HEK293 (cell line): ENCODE data around the gene GDPD5.

ENCODE experiments used
- CTCF ChIA-PET: fragments of 350-600 bp; formaldehyde crosslinking; extraction: SDS; loops from one replicate; lab custom pipeline; 2021; ENCODE audit warnings: antibody characterized with exemption; lab: Yijun Ruan, JAX
- POLR2A ChIA-PET: fragments of 300-600 bp; formaldehyde crosslinking; extraction: SDS; loops from one replicate; lab custom pipeline; 2020; ENCODE audit warnings: antibody characterized with exemption, inconsistent platforms; lab: Yijun Ruan, JAX
- H3K27ac ChIP-seq: fragments of 200-500 bp; sonication (Bioruptor generic); 2 replicates; pipeline ENCODE4 v1.5.1; 2014; ENCODE audit warnings: low read depth, low read length, control low read depth, inconsistent platforms; ENCODE audit errors: extremely low read depth
- H3K36me3 ChIP-seq, 2 experiments: fragments of 200-500 bp in 1 of 2; sonication (Bioruptor generic) in 1 of 2; 1 replicate in 1 of 2; 2 replicates in 1 of 2; pipeline ENCODE4 v1.5.1; 2014 to 2017; ENCODE audit warnings: inconsistent platforms in 2 of 2, low read length in 2 of 2; ENCODE audit not compliant: control insufficient read depth in 2 of 2, insufficient read depth in 1 of 2
- H3K4me1 ChIP-seq: fragments of 200-500 bp; sonication (Bioruptor generic); 2 replicates; pipeline ENCODE4 v1.5.1; 2014; ENCODE audit warnings: mild to moderate bottlenecking, low read length, inconsistent platforms; ENCODE audit not compliant: control insufficient read depth, insufficient read depth
- H3K4me3 ChIP-seq: 2 replicates; pipeline ENCODE4 v1.5.1; 2011; ENCODE audit warnings: low read depth, mild to moderate bottlenecking, control low read depth, low read length, moderate library complexity
- H3K9me3 ChIP-seq: fragments of 200-500 bp; sonication (Bioruptor generic); 2 replicates; pipeline ENCODE4 v1.5.1; 2014; ENCODE audit warnings: low read depth, low read length, inconsistent platforms; ENCODE audit not compliant: control insufficient read depth, insufficient read depth
- GLIS1 ChIP-seq: fragments of 450-650 bp; formaldehyde crosslinking; IDR thresholded peaks from 2 replicates; pipeline ENCODE4 v1.5.1; 2016; ENCODE audit warnings: missing biosample characterization, missing genetic modification characterization
- HOXA7 ChIP-seq: sonication (generic); formaldehyde crosslinking; IDR thresholded peaks from 2 replicates; pipeline ENCODE4 v1.8.1; 2022; ENCODE audit warnings: missing genetic modification reagents, borderline replicate concordance
- KLF17 ChIP-seq: fragments of 450-650 bp; formaldehyde crosslinking; IDR thresholded peaks from 2 replicates; pipeline ENCODE4 v1.5.1; 2016; ENCODE audit warnings: missing biosample characterization, missing genetic modification characterization
- ZIC2 ChIP-seq: fragments of 450-650 bp; formaldehyde crosslinking; IDR thresholded peaks from 2 replicates; pipeline ENCODE4 v1.5.1; 2016; ENCODE audit warnings: missing biosample characterization, missing genetic modification characterization
- ZNF19 ChIP-seq: fragments of 450-650 bp; formaldehyde crosslinking; IDR thresholded peaks from 2 replicates; pipeline ENCODE4; 2016; ENCODE audit warnings: missing biosample characterization, missing genetic modification characterization, low read depth
- ZNF202 ChIP-seq: fragments of 450-650 bp; formaldehyde crosslinking; IDR thresholded peaks from 2 replicates; pipeline ENCODE4 v1.5.1; 2016; ENCODE audit warnings: missing biosample characterization, missing genetic modification characterization, borderline replicate concordance
- ZNF311 ChIP-seq: fragments of 450-650 bp; formaldehyde crosslinking; IDR thresholded peaks from 2 replicates; pipeline ENCODE4 v1.5.1; 2017; ENCODE audit warnings: missing biosample characterization, missing genetic modification characterization, borderline replicate concordance
- ZNF335 ChIP-seq: fragments of 450-650 bp; formaldehyde crosslinking; conservative IDR thresholded peaks from 2 replicates; pipeline ENCODE4 v1.5.1; 2016; ENCODE audit warnings: missing biosample characterization, missing genetic modification characterization
- ZNF394 ChIP-seq: fragments of 450-650 bp; formaldehyde crosslinking; IDR thresholded peaks from 2 replicates; pipeline ENCODE4 v1.5.1; 2016; ENCODE audit warnings: missing biosample characterization, missing genetic modification characterization, mild to moderate bottlenecking, moderate library complexity, borderline replicate concordance
- ZNF433 ChIP-seq: fragments of 450-650 bp; formaldehyde crosslinking; IDR thresholded peaks from 2 replicates; pipeline ENCODE4 v1.5.1; 2016; ENCODE audit warnings: missing biosample characterization, missing genetic modification characterization, low read depth
- ZNF596 ChIP-seq: fragments of 450-650 bp; IDR thresholded peaks from 2 replicates; pipeline ENCODE4 v1.5.0; 2018; ENCODE audit warnings: missing biosample characterization, mild to moderate bottlenecking, missing genetic modification characterization, moderate library complexity
- ZNF624 ChIP-seq: fragments of 450-650 bp; formaldehyde crosslinking; IDR thresholded peaks from 2 replicates; pipeline ENCODE4 v1.5.1; 2017; ENCODE audit warnings: missing biosample characterization, missing genetic modification characterization
- ZNF639 ChIP-seq: fragments of 450-650 bp; formaldehyde crosslinking; IDR thresholded peaks from 2 replicates; pipeline ENCODE4 v1.5.1; 2016; ENCODE audit warnings: missing biosample characterization, missing genetic modification characterization
- ZNF768 ChIP-seq: fragments of 450-650 bp; formaldehyde crosslinking; IDR thresholded peaks from 2 replicates; pipeline ENCODE4 v1.5.1; 2018; ENCODE audit warnings: missing biosample characterization, mild to moderate bottlenecking, missing genetic modification characterization
- ZNF791 ChIP-seq: fragments of 450-650 bp; formaldehyde crosslinking; IDR thresholded peaks from 2 replicates; pipeline ENCODE4 v1.5.1; 2016; ENCODE audit warnings: missing biosample characterization, missing genetic modification characterization
- ZNF830 ChIP-seq: fragments of 450-650 bp; IDR thresholded peaks from 2 replicates; pipeline ENCODE4 v1.5.0; 2018; ENCODE audit warnings: missing biosample characterization, missing genetic modification characterization, low read depth, mild to moderate bottlenecking, moderate library complexity
- TF ChIP-seq, protein P1 (sequence below): fragments of 450-650 bp; formaldehyde crosslinking; IDR thresholded peaks from 2 replicates; pipeline ENCODE4 v1.5.1; 2016; ENCODE audit warnings: missing biosample characterization, missing genetic modification characterization
- TF ChIP-seq, protein P2 (sequence below): fragments of 450-650 bp; formaldehyde crosslinking; IDR thresholded peaks from 2 replicates; pipeline ENCODE4 v1.5.1; 2017; ENCODE audit warnings: missing biosample characterization, missing genetic modification characterization
- TF ChIP-seq, protein P3 (sequence below): fragments of 450-650 bp; formaldehyde crosslinking; IDR thresholded peaks from 2 replicates; pipeline ENCODE4 v1.5.1; 2016; ENCODE audit warnings: missing biosample characterization, missing genetic modification characterization

The GDPD5 gene

GRCh38 chr11:75467311-75467710, 58.4 kb downstream of the GDPD5 start (continued):
- TF ChIP-seq, protein P1, sequence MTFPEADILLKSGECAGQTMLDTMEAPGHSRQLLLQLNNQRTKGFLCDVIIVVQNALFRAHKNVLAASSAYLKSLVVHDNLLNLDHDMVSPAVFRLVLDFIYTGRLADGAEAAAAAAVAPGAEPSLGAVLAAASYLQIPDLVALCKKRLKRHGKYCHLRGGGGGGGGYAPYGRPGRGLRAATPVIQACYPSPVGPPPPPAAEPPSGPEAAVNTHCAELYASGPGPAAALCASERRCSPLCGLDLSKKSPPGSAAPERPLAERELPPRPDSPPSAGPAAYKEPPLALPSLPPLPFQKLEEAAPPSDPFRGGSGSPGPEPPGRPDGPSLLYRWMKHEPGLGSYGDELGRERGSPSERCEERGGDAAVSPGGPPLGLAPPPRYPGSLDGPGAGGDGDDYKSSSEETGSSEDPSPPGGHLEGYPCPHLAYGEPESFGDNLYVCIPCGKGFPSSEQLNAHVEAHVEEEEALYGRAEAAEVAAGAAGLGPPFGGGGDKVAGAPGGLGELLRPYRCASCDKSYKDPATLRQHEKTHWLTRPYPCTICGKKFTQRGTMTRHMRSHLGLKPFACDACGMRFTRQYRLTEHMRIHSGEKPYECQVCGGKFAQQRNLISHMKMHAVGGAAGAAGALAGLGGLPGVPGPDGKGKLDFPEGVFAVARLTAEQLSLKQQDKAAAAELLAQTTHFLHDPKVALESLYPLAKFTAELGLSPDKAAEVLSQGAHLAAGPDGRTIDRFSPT (tag by site-specific recombination), result no peak
- TF ChIP-seq ZNF596 (tag by site-specific recombination) (no peak), ZNF433 (tag by site-specific recombination) (no peak)

- no peaks in the 10 kb centered on the region for H3K4me1 ChIP-seq
- TF ChIP-seq ZNF19 (tag by site-specific recombination), result no peak
- TF ChIP-seq ZIC2, result peak; percentile 67
- H3K36me3 ChIP-seq, result no peaks in the 10 kb centered on the region
- POLR2A ChIA-PET, result no interaction called here
- no peak overlapping the region for H3K4me3 ChIP-seq
- CTCF ChIA-PET, result interaction anchor here (0.6 to 1.8 kb wide), 2 partner anchors 21 to 50 kb away, joined by 3 to 7 read pairs; no protein-coding TSS in a partner anchor
- no peak overlapping the region for H3K27ac ChIP-seq
- H3K9me3 ChIP-seq, result no peaks in the 10 kb centered on the region
Observed at GRCh38 chr11:75465701-75466531, 59.8 kb downstream of the GDPD5 start.

DNA sequence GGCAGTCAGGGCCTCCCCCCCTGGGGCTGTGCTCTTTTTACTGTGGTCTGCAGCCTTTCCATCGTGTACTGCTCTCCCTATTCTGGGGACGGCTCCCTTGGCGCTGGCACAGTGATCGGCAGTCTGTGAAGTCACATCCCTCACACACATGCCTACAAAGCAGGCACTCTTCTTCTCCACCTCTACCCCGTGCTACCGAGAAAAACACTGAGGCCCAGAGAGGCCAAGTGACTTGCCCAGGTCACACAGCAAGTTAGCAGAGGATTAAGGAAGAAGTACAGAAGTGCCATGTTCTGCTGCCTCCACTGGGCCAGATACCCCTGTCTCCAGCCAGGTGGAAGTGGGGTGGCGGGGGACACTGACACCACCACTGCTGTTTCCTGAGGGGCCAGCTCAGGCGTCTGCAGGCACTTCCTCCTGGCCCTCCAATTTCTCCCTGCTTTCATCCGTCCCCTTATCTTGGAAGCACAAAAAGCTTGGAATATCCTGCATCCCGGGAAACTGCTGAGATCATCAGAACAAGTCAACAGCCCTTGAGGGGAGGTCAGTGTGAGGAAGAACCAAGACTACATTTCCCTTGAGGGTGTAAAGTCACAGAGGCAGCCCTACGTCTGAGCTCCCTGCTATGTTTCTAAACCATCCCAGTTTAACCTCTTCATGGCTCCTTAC, 62.5 kb downstream of the GDPD5 start:
- Histone ChIP-seq H3K36me3 (no peaks in the 10 kb centered on the region), H3K9me3 (no peaks in the 10 kb centered on the region), H3K4me1 (no peaks in the 10 kb centered on the region), H3K27ac (no peak overlapping the region), H3K4me3 (no peak overlapping the region)
- CTCF ChIA-PET, result interaction anchor here (1.4 to 3.1 kb wide), 2 partner anchors 12 kb away, joined by 3 to 12 read pairs; no protein-coding TSS in a partner anchor
- POLR2A ChIA-PET, result no interaction called here
- TF ChIP-seq ZNF202 (tag by site-specific recombination) (no peak), GLIS1 (tag by site-specific recombination) (no peak), ZNF639 (tag by site-specific recombination) (no peak), ZNF768 (tag by site-specific recombination) (peak; percentile 67), HOXA7 (CRISPR knock-in tag) (no peak)

- Histone ChIP-seq H3K4me1 (no peaks in the 10 kb centered on the region), H3K27ac (no peak overlapping the region), H3K4me3 (no peak overlapping the region), H3K9me3 (no peaks in the 10 kb centered on the region), H3K36me3 (no peaks in the 10 kb centered on the region)
- ChIA-PET CTCF (interaction anchor here (2.3 to 3.1 kb wide), 2 partner anchors 11 to 69 kb away, joined by 7 to 12 read pairs; no protein-coding TSS in a partner anchor), POLR2A (no interaction called here)
- TF ChIP-seq ZNF311 (tag by site-specific recombination) (no peak), KLF17 (tag by site-specific recombination) (no peak), ZNF624 (tag by site-specific recombination) (no peak), ZNF830 (no peak), ZNF791 (no peak), ZNF335 (tag by site-specific recombination) (no peak), ZNF394 (tag by site-specific recombination) (no peak), ZNF433 (tag by site-specific recombination) (no peak)
- TF ChIP-seq, protein P2, sequence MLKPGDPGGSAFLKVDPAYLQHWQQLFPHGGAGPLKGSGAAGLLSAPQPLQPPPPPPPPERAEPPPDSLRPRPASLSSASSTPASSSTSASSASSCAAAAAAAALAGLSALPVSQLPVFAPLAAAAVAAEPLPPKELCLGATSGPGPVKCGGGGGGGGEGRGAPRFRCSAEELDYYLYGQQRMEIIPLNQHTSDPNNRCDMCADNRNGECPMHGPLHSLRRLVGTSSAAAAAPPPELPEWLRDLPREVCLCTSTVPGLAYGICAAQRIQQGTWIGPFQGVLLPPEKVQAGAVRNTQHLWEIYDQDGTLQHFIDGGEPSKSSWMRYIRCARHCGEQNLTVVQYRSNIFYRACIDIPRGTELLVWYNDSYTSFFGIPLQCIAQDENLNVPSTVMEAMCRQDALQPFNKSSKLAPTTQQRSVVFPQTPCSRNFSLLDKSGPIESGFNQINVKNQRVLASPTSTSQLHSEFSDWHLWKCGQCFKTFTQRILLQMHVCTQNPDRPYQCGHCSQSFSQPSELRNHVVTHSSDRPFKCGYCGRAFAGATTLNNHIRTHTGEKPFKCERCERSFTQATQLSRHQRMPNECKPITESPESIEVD (tag by site-specific recombination), result no peak
- TF ChIP-seq, protein P3, sequence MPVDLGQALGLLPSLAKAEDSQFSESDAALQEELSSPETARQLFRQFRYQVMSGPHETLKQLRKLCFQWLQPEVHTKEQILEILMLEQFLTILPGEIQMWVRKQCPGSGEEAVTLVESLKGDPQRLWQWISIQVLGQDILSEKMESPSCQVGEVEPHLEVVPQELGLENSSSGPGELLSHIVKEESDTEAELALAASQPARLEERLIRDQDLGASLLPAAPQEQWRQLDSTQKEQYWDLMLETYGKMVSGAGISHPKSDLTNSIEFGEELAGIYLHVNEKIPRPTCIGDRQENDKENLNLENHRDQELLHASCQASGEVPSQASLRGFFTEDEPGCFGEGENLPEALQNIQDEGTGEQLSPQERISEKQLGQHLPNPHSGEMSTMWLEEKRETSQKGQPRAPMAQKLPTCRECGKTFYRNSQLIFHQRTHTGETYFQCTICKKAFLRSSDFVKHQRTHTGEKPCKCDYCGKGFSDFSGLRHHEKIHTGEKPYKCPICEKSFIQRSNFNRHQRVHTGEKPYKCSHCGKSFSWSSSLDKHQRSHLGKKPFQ, result no peak
Observed at GRCh38 chr11:75462117-75462653, 63.6 kb downstream of the GDPD5 start.
